SW 1271 (cell line): ENCODE results near the gene CRB2.
"Not testable (repeated sequence)": the region's sequence is repeated elsewhere in the genome, so short reads cannot be mapped to it uniquely, and the experiment has no call there.

Source experiments
- DNase-seq, 2 experiments: peaks; one replicate each; lab custom pipeline; 2025; lab: John Stamatoyannopoulos, UW

The CRB2 gene

DNA sequence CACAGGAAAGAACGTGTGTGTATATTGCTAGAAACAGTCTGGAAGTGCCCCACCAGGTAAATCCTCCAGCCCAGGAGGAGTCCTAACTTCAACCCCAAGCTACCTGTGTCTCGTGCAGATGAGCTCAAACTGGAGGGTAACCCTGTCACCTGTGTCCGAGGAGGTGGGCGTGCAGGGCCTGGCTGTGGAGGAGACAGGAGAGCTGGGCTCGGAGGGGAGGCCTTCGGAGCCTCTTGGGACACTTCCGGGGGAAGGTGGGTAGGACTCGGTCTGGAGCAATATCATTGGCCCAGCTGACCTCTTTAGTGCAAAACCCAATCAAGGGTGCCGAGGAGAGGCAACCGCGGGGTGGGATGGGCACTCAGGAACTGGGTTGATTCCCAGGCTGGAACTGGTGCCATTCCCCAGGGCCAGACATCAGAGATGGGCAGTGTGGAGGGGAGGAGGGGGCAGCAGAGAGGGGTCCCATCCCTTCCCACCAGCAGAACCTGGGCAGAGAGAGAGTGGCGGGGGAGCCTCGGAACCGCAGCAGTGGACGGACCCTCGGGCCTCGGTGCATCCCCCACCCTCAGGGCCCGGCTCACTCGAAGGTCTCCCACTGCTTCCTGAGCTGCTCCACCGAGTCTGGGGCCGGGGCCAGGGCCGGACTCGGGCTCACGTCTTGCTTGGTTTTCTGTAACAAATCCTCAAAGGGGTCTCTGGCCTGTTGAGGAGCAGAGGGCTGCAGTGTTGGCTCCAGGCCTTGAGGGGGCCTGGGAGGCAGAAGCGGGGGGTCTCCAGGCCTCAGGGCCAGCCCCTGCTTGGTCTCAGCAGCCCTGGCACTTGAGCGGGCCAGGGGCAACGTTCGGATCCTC is 25.1 kb downstream of the CRB2 start:
- no peak for DNase-seq

DNA sequence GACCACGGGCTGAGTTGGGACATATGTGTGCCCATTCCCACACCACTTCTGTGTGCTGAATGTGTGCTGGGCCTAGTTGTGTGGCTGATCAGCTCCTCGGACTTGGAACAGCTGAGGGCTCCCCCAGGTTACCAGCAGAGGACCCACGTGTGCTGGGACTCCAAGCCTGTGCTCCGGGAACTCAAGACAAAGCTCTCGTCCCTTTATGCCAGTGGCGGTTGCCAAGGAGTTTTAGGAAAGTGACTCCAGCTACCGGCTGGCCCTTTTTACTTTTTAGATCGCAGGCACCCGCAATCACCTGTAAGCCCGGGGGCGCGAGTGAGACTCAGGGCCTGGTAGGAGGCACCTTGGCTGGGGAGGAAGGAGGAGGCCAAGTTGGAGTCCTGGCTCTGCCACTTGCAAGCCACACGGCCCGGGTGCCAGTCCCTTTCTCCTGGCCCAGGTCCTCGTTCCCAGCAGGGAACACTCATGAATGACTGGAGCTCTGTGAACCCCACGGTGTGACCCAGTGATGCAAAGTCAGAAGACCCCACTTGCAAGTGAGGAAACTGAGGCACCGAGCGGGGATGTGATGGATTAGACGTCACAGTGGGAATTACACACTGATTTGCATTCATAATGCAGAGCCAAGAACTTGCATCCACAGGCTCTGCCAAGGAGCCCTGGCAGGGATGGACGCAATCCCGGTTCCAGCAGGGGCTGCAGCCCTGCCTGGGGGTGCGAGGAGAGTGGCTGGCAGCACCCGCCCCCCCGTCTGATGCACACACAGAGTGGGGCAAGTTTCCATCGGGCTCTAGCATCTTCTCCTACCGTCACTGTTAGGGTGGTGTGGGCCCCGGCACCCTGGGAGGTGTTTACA is 26.9 kb downstream of the CRB2 start:
- no peak for DNase-seq

DNA sequence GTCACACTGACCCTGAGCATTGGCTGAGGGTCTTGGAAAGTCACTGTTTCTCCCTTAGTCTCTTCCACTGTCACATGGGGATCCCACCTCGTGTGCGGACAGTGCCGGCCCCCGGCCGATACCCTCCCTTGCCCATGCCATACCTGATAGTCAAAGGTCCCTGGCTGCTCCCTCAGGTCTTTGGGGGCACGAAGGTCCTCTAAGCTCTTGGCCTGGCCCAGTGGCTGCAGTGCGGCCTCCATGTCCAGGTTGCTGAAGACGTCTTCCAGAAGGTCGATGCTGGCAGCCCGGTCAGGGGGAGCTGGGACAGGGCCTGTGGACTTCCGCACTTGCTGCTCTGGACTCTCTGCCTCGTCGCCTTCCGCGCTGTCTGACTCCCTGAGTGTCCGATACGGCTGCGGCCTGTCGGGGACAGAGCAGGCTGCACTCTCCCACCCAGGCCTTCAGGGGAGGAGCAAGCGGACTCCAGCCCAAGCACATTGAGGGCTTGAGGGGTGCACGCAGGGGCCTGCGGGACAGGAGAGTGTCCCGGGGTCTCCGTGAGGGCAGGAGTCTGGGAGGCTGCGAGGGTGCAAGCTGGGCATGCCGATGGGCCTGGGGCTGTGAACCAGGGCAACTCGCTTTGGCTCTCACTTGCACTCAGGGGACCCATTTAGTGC is 27.6 kb downstream of the CRB2 start:
- DNase-seq, result no peak

DNA sequence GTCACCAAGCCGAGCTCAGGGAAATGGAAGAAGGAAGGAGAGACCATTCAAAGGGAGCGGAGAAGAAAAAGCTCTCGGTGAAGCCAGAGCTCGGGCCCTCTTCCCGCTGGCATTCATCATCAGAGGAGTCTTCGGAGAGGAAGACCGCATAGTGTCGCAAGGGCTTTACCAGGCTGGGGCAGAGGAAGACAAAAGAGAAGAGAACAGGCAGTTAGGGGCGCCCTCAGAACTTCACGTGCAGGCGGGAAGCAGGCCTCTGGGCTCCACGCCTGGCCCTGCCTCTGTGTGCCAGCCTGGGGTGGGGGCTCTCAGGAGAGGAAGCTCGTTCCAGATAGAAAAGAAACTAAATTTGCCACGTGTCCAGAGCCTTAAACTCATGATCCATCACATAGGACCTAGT is 31.7 kb downstream of the CRB2 start:
- no peak for DNase-seq

DNA sequence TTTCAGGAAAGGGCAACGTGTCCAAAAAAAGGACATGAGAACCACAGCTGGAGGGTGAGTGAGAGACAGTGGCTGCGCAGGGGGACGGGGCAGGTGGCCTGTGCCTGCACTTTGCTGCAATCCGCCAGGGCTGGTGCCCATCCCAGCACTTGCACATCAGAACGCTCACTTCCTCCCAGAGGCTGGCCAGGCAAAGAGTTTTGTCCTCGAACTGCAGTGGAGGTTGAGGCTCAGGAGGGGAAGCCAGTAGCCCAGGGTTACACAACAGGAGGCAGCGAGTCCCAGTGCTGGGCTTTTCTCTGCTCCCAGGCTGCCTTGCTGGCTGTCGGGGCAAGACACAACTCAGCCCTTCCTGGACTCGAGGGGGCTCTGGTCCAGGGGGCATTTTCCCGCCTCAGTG is 33.1 kb downstream of the CRB2 start:
- DNase-seq, result no peak

DNA sequence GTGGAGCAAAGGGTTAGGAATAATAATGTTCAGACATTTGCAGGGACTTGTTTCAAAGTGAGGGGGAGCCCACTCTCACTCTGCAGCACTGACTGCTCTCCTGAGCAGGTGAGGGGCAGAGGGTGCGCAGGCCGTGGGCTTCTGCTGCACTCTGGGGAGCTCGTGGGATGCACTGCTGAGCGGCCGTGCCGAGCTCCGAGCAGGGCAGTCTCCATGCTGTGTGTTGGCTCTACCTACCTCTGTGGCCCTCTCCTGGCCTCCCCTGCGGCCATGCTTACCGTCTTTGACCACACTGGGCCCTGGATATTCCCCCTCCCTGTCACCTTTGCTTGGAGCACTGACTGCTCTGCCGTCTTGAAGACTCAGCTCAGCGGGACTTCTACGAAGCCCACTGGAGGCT is 33.7 kb downstream of the CRB2 start:
- no peak for DNase-seq

DNA sequence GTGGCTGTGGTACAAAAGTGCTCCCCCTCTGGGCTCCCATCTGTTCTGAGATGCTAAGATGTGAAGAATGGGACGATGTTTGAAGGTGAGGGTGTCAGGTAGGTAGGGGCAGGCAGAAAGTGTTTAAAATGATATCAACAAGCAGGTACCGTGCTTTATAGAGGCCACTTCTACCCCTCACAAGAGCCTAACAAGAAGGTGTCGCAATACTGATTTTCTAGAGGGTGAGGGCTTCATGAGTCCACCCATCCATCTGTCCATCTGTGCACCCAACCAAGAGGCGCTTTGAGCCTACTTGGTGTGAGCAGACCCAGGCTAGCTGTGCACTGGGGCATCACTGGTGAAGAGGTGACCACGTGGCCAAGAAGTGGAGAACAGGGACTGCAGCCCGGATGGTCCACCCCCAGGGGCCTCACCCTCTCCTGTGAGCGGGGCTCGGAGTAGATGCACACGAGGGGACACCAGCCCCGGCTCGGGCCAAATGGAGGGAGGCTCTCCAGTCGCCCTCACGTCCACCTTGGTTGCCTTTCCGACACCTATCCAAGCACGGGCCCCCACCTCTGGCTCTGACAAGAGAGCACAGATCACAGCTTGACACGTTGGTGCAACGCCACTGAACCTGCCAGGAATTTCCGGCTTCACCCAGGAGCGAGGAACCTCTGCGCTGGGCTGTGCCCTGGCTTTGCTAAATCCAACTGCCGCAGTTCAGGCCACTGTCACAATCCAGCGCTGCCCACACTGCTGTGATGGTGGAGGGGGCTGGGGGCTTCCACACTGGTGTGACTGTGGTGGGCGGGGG is 34.5 kb downstream of the CRB2 start:
- no peak for DNase-seq

DNA sequence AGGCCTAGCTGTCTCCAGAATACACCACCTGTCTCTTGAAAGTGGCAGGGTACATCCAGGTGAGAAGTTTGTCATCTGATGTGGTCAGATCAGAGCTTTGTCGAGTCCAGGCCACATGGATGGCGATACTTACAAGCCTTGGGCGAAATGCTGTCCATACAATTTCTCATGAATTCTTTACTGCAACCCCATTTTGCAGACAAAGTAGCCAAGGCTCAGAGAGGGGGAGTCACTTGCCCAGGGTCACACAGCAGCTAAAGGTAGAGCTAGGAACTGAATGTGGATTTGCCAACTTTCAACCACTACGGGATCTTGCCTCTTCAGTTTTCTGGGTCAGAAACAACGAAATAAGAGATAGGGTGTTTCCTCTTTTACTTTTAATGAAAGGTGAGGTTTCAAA is 35.2 kb downstream of the CRB2 start:
- no peak for DNase-seq

DNA sequence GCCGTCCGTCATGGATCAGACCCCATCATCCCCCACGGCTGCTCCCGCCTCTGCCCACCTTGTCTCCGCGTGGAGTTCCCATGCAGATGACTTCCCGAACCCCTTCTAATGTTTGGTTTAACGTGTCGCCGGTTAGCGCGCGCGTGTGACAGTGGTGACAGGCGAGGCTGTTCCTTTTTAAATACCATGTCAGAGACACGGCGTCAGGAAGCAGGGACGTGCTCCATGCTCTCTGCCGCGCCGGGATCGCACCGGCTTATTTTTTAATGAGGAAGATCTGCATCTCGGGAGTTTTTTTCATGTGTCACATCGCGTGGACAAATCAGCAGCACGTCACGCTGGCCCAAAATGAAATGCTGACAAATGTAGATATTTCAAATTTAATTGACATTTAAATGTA is 35.9 kb downstream of the CRB2 start:
- no peak for DNase-seq

DNA sequence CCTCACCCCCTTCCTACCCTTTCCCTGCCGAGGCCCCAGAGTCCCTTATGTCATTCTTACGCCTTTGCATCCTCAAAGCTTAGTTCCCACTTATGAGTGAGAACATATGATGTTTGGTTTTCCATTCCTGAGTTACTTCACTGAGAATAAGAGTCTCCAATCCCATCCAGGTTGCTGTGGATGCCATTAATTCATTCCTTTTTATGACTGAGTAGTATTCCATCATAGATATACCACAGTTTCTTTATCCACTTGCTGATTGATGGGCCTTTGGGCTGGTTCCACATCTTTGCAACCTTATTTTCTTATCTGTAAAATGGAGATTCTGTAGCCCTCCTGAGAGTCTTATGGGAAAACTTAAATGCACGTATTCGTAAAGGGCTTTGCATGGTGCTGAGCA is 36.8 kb downstream of the CRB2 start:
- no peak for DNase-seq

DNA sequence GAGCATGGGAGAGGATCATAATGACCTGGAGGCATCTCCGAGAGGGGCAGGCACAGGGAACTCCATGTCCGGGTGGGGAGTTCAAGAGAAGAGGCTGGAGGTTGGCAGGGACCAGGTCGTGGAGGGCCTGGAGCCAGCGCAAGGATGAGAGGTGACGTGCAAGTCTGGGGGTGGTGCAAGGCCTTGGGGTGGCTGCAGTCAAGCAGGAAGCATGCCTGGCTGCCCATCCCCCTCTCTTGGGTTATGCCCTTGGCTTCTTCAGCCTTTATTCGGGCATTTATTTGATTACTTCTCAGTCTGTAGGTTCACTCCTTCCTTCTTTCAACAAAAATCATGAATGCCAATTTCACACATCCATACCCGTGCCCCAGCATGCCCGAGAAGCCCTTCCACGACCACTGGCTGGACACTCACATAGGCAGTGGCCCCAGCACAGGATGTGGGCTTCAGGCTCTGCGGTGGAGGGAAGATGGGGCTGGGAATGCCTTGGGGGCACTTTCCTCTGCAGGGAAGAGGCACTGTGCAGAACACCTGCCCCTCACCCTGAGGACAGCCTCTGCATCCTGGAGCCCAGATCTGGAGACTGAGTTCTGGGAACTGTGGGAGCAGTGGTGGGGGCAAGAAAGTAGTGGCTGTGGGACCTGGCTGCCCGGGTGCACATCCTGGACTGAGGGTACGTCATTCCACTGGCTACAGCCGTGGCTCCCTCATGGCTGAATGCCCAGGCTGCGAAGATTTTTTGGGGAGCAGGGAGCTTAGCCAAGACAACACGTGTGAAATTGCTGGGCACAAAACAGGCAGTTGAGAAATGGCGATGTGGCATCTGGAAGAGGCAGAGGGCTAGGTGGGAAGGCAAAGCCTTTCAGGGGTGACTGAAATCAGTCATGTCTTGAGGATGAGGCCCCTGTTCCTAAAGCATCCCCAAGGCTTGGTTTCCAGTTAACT is 38.6 kb downstream of the CRB2 start:
- no peak for DNase-seq

DNA sequence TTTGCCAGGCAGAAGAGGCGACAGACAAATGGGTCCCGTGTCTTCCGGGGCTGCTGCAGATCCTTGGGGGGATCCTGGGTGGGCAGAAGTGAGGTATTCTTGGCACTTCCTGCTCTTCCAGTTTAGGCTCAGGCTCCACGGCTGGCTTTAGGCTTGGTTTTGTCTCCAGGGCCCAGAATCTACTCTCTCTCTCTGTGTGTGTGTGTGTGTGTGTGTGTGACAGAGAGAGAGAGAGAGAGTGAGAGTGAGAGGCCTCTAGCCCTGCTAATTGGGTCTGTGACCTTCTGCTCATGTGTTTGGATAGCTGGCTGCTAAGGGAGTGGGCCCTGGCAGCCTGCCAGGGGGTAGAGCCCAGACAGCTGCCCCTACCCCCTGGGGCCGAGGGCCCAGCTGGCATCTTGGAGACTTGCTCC is 39.3 kb downstream of the CRB2 start:
- no peak for DNase-seq

DNA sequence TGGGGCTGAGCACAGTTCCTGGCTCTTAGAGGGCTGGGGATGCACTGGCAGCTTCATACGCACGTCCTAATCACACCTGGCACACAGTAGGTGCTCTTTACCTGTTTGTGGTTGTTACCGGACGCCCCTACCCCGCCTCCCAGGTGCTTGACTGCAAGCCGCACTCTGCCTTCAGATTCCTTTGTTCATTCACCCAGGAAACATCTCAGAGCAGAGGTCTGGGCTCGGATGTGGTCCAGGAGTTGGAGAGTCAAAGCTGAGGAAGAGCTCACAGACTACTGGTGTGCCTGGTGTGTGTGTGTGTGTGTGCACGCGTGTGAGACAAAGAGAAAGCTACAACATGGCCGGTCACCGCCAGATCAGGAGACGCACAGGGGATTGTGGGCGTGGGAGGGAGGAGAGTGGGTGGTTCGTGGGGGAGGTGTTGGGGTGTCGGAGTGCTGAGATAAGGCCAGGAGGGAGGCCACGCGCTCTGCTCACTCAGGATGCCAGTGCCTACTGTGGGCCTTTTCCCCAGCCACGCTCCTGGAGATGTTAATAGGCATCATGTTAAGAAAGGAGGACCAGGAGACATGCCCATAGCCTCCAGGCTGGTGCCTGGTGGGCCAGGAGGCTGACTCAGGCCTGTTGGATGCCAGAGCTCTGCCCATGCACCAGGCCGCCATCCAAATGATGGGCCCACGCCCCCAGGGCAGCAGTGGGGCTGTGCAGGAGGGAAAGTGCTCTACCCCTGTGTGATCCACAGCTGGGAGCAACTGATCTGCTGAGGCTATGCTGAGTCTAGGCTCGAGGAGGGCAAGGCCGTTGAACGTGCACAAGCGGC is 39.9 kb downstream of the CRB2 start:
- no peak for DNase-seq

DNA sequence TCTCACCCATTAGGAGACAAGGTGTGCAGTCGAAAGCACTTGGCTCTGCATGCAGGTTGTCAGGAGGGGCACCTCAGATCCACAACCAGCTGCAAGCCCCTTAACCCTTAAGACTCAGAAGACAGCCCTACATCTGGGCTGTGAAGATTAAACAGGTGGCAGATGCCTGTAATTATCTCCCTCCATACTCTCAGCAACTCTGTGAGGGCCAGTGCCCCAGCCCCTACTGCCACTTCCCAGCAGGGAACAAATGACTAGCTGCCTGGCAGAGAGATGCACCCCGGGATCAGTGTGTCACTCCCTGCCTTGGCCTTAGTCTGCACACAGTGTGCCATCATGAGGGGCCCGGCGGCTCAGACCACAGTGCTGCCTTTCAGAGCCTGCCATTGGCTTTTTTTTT is 42.0 kb downstream of the CRB2 start:
- DNase-seq, result no peak

DNA sequence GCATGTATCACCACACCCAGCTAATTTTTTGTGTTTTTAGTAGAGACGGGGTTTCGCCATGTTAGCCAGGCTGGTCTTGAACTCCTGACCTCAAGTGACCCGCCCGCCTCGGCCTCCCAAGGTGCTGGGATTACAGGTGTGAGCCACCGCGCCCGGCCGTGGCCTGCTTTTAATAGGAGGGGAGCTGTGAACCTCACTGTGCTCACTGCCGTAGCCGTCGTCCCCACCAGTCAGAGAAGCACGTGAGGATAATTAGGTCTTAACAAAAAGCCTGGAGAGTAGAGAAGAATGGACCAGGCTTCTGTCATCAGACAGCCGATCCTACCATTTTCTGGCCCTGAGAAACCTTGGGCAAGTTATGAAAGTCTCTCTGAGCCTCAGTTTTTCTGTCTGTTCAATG is 42.9 kb downstream of the CRB2 start:
- DNase-seq, result not testable (repeated sequence)

DNA sequence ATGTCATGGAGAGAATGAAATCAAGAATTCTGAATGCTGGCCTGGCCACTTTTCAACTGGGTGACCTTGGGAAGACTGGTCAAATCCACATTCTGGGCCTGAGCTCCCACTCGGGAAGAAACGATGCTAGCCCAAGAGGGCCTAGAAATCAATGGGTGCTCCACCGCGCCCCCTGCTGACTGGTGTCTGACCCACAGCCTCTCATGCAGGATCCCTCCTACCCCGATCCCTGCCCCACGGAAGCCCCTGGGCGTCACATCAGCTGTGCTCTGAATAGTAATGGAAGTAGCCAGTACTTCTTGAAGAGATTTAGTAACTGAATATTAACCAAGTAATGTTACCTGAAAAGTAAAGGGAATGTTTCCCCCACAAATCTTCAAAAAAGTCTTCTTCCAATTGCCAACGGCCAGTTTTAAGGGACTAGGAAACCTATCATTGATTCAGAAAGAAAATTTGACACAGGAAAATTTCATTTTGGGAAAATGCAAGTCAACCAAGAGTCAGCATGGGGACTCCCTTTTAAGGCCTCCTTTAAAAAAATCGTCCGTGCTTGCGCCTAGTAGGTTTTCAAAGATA is 43.9 kb downstream of the CRB2 start:
- no peak for DNase-seq

DNA sequence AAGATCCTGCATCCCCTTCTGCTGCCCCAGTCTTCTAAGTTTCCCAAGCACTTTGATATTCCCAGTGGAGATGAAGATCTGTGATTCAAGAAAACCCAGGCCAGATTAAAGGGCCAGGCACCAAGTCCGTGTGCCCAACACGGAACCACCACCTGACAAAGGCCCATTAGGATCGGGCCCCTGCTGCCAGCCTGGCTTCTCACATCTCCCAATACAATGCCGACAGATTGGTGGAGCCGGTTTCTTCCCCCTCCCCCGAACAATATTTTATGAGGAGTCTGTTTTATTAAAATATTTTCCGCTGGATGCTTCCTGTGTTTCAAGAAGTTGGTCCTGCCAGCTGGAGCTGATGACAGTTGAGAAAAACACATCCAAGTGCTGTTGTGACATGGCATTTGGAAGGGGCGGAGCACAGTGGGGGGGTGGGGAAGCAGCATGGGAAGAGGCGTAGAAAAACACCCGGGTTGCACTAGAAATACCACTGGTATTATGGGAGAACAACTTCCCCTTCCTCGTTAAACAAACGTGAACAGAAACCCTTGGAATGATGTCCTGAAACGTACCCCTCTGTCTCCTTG is 45.0 kb downstream of the CRB2 start:
- DNase-seq, result no peak

DNA sequence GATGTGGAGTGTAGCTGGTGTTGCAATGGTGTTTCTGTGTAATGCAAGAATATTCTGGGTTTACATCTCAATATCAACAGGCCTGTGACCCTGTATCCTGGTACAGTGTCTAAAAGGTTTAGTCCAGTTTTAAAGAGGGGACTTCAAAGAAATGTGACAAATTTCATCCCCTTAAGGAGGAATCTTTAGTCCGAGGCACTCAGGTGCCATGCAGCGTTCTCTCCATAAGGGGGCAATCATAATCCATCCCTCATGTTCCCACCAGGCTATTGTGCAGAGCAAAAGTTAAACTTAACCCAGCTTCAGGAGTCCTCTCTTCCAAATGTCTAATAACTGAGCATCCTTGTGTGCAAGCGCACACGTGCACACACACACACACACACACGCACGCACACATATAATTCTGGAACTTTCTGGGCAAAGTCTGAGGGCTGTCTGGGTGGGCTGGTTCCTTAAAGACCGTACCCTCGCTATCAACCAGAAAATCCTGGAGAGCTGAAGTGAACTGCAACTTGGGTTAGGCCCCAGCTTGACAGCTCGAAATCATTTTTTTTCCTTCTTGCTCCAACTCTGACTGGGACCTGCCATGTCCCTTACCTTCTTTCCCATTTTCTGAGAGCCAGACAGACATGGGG is 46.0 kb downstream of the CRB2 start:
- peak; percentile 12 to 51 for DNase-seq
